NT2/D1 (cell line): ENCODE data around the gene CFAP73.

Experiments
- SUZ12 ChIP-seq: IDR thresholded peaks from 2 replicates; pipeline ENCODE4 v1.6.1; 2011; ENCODE audit not compliant: insufficient read length, insufficient read depth; ENCODE audit errors: extremely low read depth
- YY1 ChIP-seq: IDR thresholded peaks from 2 replicates; pipeline ENCODE4 v1.6.1; 2011; ENCODE audit not compliant: insufficient read length, insufficient read depth
- ZNF274 ChIP-seq: IDR thresholded peaks from 2 replicates; pipeline ENCODE4 v1.6.1; 2011; ENCODE audit warnings: mild to moderate bottlenecking, low read depth, low read length

- TF ChIP-seq YY1: no peak
- no peak for TF ChIP-seq ZNF274
- no peak for TF ChIP-seq SUZ12
These were observed 40.2 kb upstream of the CFAP73 start for GRCh38 chr12:113109360-113109759.
